GM18867 (cell line): ENCODE measurements around the gene RIOK2.

ENCODE experiments used
- ATAC-seq: cut with Tn5 transposase; IDR thresholded peaks from one replicate; pipeline ENCODE4 v1.9.1; 2021; ENCODE audit warnings: mild to moderate bottlenecking, moderate library complexity; ENCODE audit not compliant: unreplicated experiment

The RIOK2 gene

GRCh38 chr5:97127727-97128126 is 55.3 kb downstream of the RIOK2 start:
- no peak for ATAC-seq

DNA sequence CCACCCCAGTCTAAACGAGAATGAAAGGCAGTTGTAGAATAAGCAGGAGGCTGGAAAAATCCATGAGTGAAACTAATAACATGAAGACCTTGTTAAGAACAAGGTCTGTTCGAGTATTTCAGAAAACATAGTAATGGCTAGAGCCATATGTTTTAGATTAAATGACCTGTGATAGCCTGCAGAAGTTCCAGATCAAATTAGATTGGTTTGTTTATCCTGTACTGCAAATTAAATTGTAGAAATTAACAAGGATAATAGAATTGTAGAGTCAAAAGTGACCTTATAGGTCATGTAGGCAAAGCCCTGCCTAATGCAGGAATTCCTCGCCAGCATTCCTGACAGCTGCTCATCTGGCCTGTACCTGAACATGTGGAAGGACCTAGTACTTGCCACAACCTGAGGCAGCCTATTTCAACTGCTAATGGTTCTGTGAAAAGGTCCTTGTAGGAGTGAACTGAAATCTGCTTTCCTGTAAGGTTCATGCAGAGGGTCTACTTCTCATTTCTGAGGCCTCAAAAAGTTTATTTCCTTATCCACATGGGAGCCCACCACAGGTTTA is 57.8 kb downstream of the RIOK2 start:
- ATAC-seq = no peak

- ATAC-seq = no peak
These were observed 58.7 kb downstream of the RIOK2 start for GRCh38 chr5:97124335-97124734.

DNA sequence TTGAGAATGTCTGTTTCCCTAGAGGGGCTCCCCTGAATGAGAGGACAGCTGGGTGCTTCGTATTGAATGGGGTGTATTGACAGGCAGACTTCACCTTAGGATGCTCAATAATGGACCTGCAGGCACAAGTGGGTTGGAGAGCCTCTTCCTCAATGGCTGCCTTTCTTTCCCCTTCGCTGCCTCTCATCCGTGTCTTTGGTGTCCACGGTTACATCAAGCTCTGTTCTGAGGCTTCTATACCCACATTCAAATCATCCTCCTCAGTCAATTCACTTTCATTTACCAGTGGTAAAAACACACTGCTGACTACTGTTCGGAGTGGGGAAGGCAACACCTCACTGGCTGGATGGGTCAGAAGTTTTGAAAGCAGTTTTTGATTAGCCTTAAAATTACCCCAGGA is 61.2 kb downstream of the RIOK2 start:
- ATAC-seq = peak; percentile 79

GRCh38 chr5:97120195-97120594 is 62.9 kb downstream of the RIOK2 start:
- ATAC-seq = no peak

DNA sequence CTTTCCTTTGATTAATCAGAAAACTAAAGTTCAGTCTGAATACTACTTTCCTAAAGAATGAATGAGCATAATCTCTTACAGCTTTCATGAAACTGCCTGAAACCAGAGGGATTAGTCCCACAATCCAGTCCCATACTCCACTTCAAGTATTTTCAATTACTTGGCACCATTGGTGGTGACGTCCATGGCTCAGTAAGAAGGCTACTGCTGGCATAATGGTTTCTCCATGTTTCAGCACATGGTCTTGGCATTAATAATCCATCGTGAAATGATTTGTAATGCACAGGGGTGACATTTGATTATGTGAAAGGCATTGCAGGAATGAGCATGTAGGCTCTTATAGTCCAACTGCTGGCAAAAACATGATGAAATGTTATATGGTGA is 64.0 kb downstream of the RIOK2 start:
- no peak for ATAC-seq

GRCh38 chr5:97118261-97119006 is 64.6 kb downstream of the RIOK2 start:
- ATAC-seq = no peak

GRCh38 chr5:97115932-97116331 is 67.1 kb downstream of the RIOK2 start:
- ATAC-seq = no peak

DNA sequence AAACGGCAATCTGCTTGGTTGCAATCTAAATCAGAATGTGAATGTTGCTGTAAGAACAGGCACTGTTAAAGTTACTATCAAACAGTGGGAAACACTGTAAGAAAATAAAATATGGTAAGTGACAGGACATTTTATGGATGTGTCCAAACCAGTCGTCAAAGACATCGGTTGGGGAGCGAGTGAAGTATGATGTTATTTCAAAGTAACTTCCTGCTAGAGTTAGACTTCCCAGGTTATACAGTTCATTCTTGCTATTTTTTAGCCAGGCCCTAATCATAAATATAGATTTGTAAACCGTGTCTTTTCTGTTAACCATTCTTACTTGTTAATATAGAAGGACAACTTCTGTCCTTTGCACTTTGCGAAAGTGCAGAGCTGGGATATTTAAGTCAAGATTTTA is 70.8 kb downstream of the RIOK2 start:
- ATAC-seq = no peak

DNA sequence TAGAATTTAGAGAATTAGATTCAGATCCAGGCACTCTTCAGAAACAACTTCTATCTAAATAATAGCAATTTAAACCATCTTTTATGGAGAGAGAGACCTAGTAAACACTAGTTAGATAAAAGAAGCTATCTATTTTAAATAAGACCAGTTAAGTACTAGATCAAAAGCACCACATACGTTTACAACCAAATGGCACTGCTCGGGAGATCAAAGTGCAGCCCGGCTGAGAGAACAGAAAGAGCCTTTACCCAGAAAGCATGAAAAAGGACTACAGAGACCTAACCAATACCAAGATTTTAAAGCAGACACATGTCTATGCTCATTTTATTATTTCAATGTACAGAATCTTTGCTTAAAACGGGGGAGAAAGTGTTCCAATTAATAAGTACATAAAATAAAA is 71.4 kb downstream of the RIOK2 start:
- no peak for ATAC-seq

- ATAC-seq = no peak
These were observed 72.0 kb downstream of the RIOK2 start for GRCh38 chr5:97111004-97111403.
